ENCODE measurements around the gene BACE1. TPM values are rescaled to one million over a fixed set of nuclear protein-coding genes. Genes with fewer than 3 reads are reported as not detected.

The BACE1 gene
- polyA plus RNA-seq, 1 donor from 2014 or later = 21.0 TPM

- Histone ChIP-seq H3K4me2 (ENCODE audit: low read length) (no peak overlapping the region), H2AFZ (ENCODE audit: low read depth, low read length) (no peak overlapping the region), H3K27ac (ENCODE audit: low read length) (no peak overlapping the region), H3K27me3 (ENCODE audit: insufficient read depth, low read depth, low read length) (no peaks in the 10 kb centered on the region), H3K79me2 (replicated peaks; ENCODE audit: insufficient read depth, low read length) (no peaks in the 10 kb centered on the region), H3K9me2 (ENCODE audit: insufficient read depth, low read length) (no peaks in the 10 kb centered on the region), H3K36me3 (ENCODE audit: insufficient read depth, low read length) (peaks cover 3% of the 10 kb centered on the region), H4K20me1 (ENCODE audit: insufficient read depth) (no peaks in the 10 kb centered on the region), H3K9ac (ENCODE audit: low read length) (no peak overlapping the region), H3K4me3 (ENCODE audit: low read length) (no peak overlapping the region), H3F3A (ENCODE audit: insufficient read depth, low read length, poor library complexity, severe bottlenecking) (no peaks in the 10 kb centered on the region), H3K9me3 (ENCODE audit: low read length) (no peaks in the 10 kb centered on the region)
- TF ChIP-seq MXI1 (conservative IDR thresholded peaks at IDR 0.05; ENCODE audit: poor library complexity, severe bottlenecking) (no peak), EP300 (conservative IDR thresholded peaks at IDR 0.05; ENCODE audit: poor library complexity, severe bottlenecking) (no peak), REST (IDR thresholded peaks at IDR 0.05; ENCODE audit: borderline replicate concordance) (no peak), CTCF (IDR thresholded peaks at IDR 0.05; ENCODE audit: poor library complexity, severe bottlenecking) (no peak), POLR2AphosphoS5 (IDR thresholded peaks at IDR 0.05) (no peak), SMC3 (conservative IDR thresholded peaks at IDR 0.05; ENCODE audit: poor library complexity) (no peak), RAD21 (conservative IDR thresholded peaks at IDR 0.05) (no peak), EZH2 (IDR thresholded peaks at IDR 0.05; ENCODE audit: borderline replicate concordance, insufficient read depth, low read length, poor library complexity, severe bottlenecking) (no peak), TAF1 (IDR thresholded peaks at IDR 0.05; ENCODE audit: low read depth) (no peak)
Observed at GRCh38 chr11:117284053-117284452, 32.0 kb downstream of the BACE1 start.

- Histone ChIP-seq H3K27ac (ENCODE audit: low read length) (no peak overlapping the region), H3K4me3 (ENCODE audit: low read length) (no peak overlapping the region), H3K9me2 (ENCODE audit: insufficient read depth, low read length) (no peaks in the 10 kb centered on the region), H3K9ac (ENCODE audit: low read length) (no peak overlapping the region), H3F3A (ENCODE audit: insufficient read depth, low read length, poor library complexity, severe bottlenecking) (no peaks in the 10 kb centered on the region), H3K27me3 (ENCODE audit: insufficient read depth, low read depth, low read length) (no peaks in the 10 kb centered on the region), H3K4me2 (ENCODE audit: low read length) (no peak overlapping the region), H2AFZ (ENCODE audit: low read depth, low read length) (no peak overlapping the region), H3K9me3 (ENCODE audit: low read length) (no peaks in the 10 kb centered on the region), H3K79me2 (replicated peaks; ENCODE audit: insufficient read depth, low read length) (no peaks in the 10 kb centered on the region), H4K20me1 (ENCODE audit: insufficient read depth) (no peaks in the 10 kb centered on the region), H3K36me3 (ENCODE audit: insufficient read depth, low read length) (peaks cover 3% of the 10 kb centered on the region)
- TF ChIP-seq EP300 (conservative IDR thresholded peaks at IDR 0.05; ENCODE audit: poor library complexity, severe bottlenecking) (no peak), TAF1 (IDR thresholded peaks at IDR 0.05; ENCODE audit: low read depth) (no peak), SMC3 (conservative IDR thresholded peaks at IDR 0.05; ENCODE audit: poor library complexity) (no peak), RAD21 (conservative IDR thresholded peaks at IDR 0.05) (no peak), EZH2 (IDR thresholded peaks at IDR 0.05; ENCODE audit: borderline replicate concordance, insufficient read depth, low read length, poor library complexity, severe bottlenecking) (no peak), CTCF (IDR thresholded peaks at IDR 0.05; ENCODE audit: poor library complexity, severe bottlenecking) (no peak), POLR2AphosphoS5 (IDR thresholded peaks at IDR 0.05) (no peak), MXI1 (conservative IDR thresholded peaks at IDR 0.05; ENCODE audit: poor library complexity, severe bottlenecking) (no peak), REST (IDR thresholded peaks at IDR 0.05; ENCODE audit: borderline replicate concordance) (no peak)
Observed at GRCh38 chr11:117282956-117283355, 33.1 kb downstream of the BACE1 start.

All from neural cell (in vitro differentiated cells).